Measurements from ENCODE around the gene LIPC.

LIPC gene

DNA sequence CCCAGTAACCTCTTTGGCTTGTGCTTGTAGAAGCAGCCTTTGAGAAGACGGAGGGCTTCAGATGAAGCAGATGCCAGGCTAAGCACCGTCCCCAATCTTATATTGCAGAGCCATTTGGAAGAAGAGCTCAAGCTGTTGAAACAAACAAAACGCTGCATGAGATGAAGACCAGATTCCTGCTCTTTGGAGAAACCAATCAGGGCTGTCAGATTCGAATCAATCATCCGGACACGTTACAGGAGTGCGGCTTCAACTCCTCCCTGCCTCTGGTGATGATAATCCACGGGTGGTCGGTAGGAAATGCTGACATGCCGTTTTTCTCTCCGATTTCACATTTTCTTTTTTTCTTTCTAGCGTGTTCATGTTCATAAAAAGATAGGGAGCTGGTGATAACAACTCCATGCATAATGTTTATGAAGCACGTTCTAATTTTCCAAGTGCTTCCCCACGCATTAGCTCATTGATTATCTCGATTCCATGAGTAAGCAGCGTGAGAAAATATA is 106.5 kb downstream of the LIPC start:
- no peak for DNase-seq (ENCODE audit: low read depth)

DNA sequence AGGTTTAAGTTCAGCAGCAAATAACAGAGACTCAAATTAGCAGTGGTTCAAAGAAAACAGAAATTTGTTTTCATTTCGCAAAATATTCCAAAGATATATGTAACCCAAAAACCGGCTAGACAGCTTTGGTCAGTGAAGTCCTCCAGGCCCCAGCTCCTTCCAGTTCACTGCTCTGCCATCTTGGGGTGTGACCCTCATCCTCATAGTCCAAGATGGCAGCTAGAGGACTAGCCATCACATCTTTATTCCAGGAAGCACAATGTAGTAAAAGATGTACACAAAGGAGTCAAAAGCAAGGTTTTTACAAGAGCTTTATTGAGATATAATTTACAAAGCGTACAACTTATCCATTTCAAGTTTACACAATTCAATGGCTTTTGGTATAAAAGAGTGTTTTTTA is 107.1 kb downstream of the LIPC start:
- DNase-seq (ENCODE audit: low read depth) = no peak

DNA sequence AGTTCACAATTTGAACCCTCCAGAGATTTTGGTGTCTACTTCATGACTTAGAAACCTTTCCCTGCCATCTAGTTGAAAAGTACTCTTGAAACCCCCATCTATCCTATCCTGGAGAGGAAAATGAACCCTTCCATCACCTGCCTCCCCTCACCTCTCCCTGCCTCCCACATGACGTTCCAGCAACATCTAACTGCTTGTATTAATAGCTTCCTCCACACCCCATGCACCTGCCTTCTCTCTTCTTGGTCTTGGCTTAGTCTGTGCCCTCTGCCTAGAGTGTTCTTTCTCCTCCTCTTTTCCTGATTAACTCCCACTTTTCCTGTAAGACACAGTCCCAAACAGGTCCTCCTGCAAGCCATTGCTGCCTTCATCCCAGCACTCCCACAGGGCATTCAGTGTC is 107.8 kb downstream of the LIPC start:
- DNase-seq (ENCODE audit: low read depth) = no peak

DNA sequence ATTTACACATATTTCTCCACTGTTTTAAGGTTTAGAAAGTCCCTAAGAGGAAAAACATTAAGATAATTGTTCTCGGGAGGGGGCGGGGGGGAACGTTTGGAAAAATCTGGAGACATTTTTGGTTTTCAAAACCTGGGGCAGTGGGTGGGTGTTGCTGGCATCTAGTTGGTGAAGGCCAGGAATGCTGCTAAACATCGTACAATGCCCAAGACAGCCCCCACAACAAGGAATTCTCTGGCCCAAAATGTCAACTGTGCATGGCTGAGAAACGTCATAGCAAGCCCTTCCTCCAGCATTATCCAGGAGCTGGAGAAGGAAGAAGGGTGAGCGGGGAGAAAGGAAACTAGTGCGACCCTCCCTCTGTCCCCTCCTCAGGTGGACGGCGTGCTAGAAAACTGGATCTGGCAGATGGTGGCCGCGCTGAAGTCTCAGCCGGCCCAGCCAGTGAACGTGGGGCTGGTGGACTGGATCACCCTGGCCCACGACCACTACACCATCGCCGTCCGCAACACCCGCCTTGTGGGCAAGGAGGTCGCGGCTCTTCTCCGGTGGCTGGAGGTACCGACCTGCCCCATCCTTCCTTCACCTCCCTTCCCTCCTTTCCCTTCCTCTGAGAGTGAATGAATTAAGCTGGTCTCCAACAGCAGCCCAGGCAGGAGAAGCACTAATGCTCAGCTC is 109.8 kb downstream of the LIPC start:
- DNase-seq (ENCODE audit: low read depth) = no peak

DNA sequence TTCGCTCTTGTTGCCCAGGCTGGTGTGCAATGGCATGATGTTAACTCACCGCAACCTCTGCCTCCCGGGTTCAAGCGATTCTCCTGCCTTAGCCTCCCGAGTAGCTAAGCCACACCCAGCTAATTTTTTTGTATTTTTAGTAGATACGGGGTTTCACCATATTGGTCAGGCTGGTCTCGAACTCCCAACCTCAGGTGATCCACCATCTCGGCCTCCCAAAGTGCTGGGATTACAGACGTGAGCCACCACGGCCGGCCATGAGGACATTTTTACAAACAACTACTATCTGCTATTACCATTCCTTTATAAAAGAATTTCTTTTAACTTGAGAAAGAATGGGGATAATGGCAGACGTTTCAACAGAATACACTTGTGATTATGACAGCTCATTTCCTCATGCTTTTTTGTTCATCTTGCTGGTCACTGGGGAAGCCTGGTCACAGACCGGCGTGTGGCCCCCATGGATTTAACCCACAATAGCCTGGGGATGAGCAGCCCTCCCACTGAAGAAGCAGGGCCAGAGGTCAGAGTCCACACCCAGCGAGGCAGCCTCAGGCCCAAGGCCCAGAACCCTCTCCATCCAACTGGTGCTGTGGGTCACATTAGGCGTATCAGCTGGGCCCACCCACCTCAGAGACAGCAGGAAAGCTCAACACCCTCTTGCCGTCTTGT is 112.0 kb downstream of the LIPC start:
- DNase-seq (ENCODE audit: low read depth) = no peak

DNA sequence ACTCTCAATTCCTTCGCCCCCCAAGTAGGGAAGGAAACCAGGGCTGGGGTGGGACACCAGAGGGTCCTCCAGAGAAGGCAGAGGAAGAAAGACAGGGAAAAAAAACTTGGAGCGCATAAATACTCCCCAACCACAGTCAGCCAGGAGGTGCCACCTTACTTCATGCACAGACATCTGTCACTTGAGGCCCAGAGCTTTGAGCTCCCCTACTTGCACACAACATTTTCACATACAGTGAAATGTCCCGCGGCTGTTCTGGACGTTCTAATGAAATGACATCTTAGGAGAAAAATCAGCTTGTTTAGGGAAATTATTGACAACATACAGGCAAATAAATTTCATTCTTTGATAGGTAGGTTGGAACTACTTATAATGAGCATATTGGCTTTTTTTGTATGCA is 113.0 kb downstream of the LIPC start:
- no peak for DNase-seq (ENCODE audit: low read depth)

DNA sequence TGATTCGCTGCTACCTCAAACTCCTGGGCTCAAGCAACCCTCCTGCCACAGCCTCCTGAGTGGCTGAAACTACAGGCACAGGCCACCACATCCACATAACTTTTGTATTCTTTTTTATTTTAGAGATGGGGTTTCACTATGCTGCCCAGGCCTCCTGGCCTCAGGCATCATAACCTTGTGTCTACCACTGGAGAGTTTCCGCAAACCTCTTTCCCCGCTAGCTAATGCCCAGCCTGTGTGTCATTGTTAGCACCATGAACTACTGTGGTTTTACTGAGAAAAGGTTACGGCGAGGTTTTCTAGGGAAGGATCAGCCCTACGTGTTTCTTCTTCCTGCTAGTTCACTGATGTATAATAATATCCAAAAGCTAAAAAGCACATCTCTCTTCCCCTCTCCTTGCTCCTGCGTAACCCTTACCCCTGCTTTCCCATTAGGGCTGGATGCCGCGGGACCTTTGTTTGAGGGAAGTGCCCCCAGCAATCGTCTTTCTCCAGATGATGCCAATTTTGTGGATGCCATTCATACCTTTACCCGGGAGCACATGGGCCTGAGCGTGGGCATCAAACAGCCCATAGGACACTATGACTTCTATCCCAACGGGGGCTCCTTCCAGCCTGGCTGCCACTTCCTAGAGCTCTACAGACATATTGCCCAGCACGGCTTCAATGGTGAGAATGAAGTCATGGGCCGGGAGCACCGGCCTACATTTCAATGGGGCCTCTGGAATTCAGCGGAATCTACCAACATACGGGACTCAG is 113.7 kb downstream of the LIPC start:
- DNase-seq (ENCODE audit: low read depth) = no peak

DNA sequence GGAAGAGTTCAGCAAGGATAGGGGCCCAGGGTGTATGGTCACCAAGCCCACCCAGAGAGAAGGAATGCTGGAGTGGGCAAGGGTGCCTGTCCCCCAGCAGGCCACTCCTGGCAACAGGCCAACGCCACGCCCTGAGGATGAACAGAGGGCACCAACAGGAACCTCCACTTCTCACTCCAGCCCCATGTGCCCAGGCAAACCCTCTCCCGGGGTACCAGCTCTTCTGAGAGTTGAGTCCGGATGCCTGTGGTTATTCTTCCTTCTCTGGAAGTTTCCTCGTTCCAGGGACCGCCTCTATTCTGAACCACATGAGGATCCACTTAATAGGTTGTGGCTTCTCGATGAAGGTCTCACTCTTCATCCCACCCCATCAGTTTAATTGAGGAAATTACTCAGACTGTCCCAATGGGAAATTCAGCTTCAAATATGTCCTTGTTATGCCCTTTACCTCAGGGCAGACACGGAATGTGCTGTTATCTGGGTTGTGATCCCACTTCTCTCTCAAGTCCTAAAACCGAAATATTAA is 114.3 kb downstream of the LIPC start:
- DNase-seq (ENCODE audit: low read depth) = no peak

DNA sequence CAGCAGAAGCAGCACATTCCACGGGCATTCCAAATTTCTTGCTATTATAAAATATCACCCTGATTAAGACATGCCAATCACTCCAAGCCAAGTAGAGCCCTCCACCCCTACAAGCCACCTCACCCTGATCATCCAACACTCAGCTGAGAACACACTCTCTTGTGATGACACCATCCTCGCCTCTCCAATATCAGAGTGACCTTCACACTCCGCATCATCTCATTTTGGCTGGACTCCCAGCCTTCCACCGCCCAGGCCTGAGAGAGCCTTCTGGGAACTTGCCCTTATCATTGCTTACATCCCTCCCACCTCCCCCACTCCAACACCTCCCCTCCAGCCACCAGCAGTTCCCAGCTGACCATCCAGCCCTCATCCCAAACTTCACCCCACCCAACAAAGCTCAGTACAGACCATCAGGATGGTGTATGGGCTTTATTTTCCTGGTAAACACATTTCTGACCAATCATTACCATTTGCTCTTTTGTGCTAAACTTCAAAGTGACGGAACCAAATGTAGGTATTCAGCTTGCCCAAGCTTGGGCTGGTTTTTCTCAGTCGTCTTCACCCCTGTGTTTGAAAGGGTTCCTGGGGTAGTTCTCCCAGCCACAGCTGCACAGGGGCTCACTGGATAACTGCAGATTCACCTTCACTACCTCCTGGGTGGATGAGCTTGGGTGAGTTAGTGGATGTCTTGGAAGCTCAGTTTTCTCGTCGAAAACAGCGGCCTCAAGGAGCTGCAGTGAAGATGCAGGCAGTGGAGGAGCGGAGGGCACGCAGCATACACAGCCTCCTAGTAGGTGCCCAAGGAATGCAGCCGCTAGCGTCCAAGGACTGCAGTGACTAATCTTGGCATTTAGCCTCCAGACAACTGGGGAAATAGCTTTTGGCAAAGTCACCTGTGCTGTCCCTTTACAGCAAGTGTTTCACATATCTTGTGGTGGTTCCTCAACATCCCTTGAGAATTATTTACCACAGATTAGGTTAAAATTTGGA is 115.1 kb downstream of the LIPC start:
- no peak for DNase-seq (ENCODE audit: low read depth)

DNA sequence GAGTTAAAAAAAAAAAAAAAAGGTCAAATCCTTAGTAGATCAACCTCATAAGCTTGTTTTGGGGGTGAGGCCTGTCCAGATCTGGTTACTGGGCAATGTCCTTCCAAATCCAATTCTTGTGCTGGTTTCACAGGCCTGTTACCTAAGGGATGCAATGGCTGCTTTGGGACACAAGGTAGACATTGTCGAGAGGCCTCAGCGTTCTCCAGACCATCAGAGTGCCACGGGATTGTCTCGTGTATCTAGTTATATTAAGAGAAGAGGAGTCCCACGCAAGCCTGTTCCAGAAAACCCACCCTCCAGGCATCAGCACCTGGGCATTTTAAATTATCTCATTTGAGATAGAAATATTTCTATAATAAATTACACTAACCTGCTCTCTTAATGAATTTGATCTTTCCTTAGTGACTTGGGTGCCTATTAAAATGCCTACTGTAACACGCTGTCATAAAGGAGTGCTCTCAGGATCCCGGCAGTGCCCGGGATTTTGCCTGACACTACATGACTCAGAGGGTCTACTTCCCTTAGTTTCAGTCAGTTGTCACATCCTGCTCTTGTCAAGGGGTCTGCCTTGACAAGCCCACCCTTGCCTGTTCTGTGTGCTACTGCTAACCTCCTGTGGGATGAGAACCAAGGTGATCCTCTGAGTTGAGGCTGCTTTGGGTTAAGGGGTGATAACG is 116.0 kb downstream of the LIPC start:
- no peak for DNase-seq (ENCODE audit: low read depth)

DNA sequence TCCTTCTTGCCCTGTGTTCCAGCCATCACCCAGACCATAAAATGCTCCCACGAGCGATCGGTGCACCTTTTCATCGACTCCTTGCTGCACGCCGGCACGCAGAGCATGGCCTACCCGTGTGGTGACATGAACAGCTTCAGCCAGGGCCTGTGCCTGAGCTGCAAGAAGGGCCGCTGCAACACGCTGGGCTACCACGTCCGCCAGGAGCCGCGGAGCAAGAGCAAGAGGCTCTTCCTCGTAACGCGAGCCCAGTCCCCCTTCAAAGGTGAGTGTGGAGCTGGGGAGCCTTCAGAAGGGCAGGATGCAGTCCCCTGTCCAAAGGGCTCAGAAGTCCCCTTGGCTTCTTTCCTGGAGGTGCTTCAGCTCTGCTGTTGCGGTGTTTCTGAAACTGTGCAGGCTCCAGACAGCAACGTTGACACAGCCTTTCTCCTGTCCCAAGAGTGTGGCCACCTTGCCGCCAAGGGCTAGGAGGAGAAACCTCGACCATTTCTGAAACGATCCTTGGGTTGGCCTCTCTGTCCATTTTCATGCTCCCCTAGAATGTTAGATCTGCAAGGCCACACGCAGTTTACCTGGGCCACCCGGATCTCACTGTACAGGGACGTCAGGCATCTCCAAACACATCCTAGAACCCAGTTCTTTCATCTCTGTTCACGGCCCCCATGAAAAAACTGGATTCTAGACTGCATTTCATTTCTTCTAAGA is 116.7 kb downstream of the LIPC start:
- no peak for DNase-seq (ENCODE audit: low read depth)

DNA sequence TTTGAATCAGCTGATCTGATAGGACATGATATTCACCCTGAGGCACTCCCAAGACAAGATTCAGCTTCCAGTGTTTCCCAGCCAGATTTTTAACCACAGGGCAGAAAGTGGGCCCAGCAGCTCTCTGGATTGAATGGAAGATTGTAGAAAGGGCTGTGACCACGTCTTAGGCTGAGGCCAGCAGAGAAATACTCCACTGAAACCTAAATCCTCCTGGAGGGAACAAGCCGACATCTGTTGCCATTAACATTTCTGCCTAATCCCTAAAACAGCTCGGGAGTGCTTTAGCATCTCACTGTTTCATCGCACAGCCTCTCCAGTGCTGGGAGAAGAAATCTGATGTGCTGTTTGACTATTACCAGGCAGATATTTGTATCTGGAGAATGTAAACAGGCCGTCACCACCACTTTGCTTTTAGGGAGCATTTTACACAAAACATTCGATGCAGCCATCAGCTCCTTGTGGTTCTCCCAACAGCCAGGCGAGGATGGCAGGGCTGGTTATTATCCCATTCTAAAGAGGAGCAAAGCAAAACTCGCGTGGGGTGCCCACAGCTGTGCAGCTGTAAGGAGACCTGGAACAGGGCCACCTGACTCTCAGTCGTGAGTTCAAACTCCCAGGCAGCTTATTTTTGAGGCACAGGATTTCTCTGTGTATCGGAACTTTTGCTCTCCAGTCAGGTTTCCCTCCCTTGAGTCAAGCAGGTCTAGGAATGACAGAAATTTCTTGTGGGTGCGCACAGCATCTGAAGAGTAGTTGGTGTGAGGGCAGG is 117.4 kb downstream of the LIPC start:
- DNase-seq (ENCODE audit: low read depth) = no peak

DNA sequence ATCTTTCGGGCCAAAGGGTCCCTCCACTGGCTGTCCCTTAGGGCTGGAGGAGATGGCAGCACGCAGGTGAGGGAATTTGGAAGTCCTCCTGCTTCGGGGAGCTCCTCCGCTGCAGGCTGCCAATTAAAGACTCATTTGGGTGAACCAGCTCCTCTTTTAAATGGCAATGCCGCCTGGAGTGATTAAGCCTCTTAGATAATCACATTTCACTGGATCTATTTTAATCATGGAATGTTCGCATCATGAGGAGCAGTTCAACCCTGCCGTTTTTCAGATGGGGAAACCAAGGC is 117.9 kb downstream of the LIPC start:
- no peak for DNase-seq (ENCODE audit: low read depth)

DNA sequence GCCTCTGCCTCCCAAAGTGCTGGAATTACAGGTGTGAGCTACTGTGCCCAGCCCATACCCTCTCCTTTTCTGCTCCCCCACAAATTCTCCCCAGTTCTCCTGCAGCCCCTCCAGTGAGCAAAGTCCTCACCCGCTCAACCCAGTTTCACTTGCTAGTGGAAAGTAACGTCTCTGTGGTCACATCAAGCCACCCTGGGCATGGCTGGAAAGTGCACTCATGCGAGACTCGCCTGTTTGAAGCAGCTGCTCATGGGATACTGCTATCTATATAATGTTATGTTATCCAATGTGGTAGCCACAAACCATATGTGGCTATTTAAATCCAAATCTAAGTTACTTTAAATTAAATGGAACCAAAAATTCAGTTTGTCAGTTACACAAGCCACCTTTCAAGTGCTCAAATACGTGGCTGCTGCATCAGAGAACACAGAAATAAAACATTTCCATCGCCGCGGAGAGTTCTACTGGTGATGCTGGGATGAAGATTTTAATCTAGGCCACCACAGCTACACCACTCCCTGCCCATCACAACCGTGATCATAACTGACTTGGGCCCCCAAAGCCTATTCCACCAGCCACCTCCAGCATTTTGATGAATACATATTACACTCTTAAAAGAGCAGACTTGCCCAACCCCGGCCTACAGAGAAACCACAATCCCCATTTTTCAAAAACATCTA is 119.4 kb downstream of the LIPC start:
- DNase-seq (ENCODE audit: low read depth) = no peak

DNA sequence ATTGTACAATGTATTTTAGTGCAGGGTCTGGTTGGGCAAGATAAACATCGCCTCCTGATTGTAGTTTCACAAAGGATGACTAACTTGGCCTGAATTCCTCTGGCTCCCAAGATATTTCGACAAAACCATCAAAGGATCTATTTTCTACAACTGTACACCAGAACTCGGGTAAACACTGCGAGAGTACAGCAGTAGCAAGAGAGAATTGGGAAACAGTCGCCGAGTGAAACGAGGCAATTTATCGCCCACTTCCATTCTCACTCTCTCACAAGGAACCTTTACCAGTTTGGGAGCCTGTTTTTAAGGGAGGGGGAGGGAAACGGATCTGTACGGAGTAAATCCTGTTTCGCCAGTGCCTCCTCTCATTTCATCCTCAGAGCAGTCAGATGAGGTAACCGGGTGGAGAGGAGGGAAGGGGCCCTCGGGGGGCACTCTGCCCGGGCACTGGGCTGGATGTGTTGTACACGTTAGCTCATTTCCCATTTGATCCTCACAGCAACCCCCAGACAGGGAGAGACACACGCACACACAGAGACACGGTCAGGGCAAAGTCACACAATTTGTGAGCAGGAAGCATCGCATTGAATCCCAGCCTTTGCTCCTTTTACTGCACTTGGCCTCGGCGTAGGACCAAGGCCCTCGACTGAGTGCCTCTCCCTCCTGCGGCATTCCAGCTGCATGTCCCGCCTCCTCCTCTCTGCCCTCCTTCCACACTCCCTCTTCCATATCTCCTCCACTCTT is 120.1 kb downstream of the LIPC start:
- no peak for DNase-seq (ENCODE audit: low read depth)

DNA sequence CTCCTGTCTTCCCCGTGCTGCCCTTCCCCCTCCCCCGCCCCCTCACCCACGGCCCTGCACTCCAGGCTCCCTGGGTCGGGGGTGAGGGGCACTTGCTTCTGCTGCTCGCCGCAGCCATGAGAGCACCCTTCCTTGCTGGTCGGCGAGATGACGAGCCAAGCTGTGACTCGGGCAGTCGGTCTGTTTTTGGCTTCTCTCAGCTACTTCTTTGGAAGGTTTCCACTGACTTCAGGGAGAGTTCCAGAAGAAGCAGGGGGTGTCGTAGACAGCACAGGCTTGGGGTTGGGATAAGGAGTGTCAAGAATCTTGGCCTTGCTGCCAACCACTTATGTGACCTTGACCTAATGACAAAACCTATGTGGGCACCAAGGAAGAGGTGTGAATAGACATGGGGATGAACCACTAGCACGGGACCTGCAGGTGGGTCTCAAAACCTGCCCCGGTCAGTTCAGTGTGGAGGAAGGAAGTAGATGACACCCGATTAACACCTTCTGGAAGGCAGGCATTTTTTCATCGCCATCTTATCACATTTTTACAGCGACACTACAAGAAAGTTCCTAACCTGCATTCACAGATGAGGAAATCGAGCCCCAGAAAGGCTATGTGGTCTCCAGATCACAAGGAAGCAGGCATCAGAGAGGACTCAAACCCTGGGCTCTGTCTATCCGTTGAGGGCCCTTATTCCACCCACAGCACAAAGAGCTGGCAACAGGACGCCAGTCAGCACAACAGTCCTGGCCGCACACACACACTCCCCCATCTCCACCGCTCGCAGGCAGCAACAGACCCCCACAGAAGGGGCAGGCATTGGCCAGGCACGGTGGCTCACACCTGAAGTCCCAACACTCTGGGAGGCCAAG is 120.9 kb downstream of the LIPC start:
- DNase-seq (ENCODE audit: low read depth) = no peak

DNA sequence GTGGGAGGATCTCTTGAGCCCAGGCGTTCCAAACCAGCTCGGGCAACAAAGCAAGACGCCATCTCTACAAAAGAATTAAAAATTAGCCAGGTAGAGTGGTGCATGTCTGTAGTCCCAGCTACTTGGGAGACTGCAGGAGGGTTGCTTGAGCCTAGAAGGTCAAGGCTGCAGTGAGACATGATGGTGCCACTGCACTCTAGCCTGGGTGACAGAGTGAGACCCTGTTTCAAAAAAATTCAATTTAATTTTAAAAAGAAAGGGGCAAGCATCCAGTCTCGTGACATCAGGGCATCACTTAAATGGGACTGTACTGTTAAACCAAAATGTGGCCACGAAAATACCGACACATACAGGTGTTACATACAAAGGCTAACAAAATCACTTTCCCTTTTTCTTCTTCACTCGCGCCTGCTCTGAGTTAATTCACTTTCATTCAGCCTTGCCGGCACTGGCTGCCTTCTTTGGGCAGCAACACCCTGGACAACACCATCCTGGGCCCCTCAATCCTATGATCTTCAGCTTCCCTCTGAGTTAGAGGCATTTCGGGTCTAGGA is 121.7 kb downstream of the LIPC start:
- DNase-seq (ENCODE audit: low read depth) = no peak

All from stimulated activated CD8-positive, alpha-beta memory T cell treated with anti-CD3 and anti-CD28 coated beads, Interleukin-15, amount 100 ng/mL, for 1 hour (primary cell).